ENCODE results near the gene SLC9A5. TPM values are rescaled to one million over a fixed set of nuclear protein-coding genes. Genes with fewer than 3 reads are reported as not detected.

SLC9A5 gene
- total and polyA plus RNA-seq, 4 donors: 0.05 to 0.25 (median 0.09) TPM; not detected in 1

DNA sequence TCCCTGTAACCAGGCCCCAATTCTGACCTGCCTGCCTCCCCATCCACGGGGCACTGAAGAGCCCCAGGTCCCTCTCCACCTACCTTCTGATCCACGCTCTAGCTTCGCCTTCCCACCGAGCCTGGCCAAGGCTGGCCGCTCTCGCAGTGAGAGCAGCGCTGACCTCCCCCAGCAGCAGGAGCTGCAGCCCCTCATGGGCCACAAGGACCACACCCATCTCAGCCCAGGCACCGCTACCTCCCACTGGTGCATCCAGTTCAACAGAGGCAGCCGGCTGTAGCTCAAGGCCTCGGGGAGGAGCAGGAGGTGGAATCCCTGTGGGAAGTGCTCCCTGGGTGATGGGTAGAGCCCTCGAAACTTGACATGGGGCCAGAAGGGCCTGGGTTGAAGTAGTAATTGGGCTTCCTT is 22.2 kb downstream of the SLC9A5 start:
- H3K9me3 ChIP-seq (ENCODE audit: control insufficient read depth in 4 of 4, low read length in 3 of 4): no peaks in the 10 kb centered on the region
- H3K4me3 ChIP-seq (ENCODE audit: low read depth in 1 of 3, low read length in 3 of 3): no peak overlapping the region
- no peaks in the 10 kb centered on the region for H3K4me1 ChIP-seq (ENCODE audit: control insufficient read depth in 4 of 4, insufficient read depth in 4 of 4, low read length in 3 of 4)
- no peaks in the 10 kb centered on the region for H3K27me3 ChIP-seq (ENCODE audit: control insufficient read depth in 4 of 4, insufficient read depth in 4 of 4, low read length in 3 of 4)
- H3K36me3 ChIP-seq (ENCODE audit: control insufficient read depth in 4 of 4, insufficient read depth in 3 of 4, low read depth in 1 of 4, low read length in 3 of 4): no peaks in the 10 kb centered on the region
- 88% methylated on average over 11 of the region's 11 CpGs for WGBS
- no peak for DNase-seq (ENCODE audit: low spot score)
- no peak overlapping the region for H3K9ac ChIP-seq (ENCODE audit: low read depth in 1 of 2, low read length in 2 of 2)
- TF ChIP-seq GABPA (IDR thresholded peaks at IDR 0.05 in 1 of 2, conservative IDR thresholded peaks at IDR 0.05 in 1 of 2): no peak
- no peak overlapping the region for H3K27ac ChIP-seq (ENCODE audit: low read depth in 1 of 2, low read length in 2 of 2)

DNA sequence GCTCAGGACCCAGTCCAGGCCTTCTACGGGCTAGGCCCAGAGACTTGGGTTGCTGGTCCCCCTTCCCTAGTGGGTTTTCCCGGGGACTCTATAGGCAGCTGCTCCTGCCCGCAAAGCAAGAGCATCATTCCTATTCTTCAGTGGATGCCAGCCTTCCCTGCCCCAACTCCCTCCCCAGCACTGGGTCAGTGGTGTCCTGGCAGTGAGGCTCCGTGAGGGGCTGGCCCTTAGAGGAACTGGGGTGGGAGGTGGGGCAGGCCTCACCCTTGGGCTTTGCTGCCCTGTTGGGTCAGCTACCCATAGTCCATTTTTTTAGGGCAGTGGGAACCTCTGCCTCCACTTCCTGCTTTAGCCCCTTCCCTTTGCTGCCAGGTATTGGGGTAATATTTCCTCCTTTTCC is 22.7 kb downstream of the SLC9A5 start:
- WGBS: 95% methylated on average over 4 of the region's 4 CpGs
- H3K27me3 ChIP-seq (ENCODE audit: control insufficient read depth in 4 of 4, insufficient read depth in 4 of 4, low read length in 3 of 4): no peaks in the 10 kb centered on the region
- H3K9me3 ChIP-seq (ENCODE audit: control insufficient read depth in 4 of 4, low read length in 3 of 4): no peaks in the 10 kb centered on the region
- H3K4me1 ChIP-seq (ENCODE audit: control insufficient read depth in 4 of 4, insufficient read depth in 4 of 4, low read length in 3 of 4): no peaks in the 10 kb centered on the region
- no peak overlapping the region for H3K27ac ChIP-seq (ENCODE audit: low read depth in 1 of 2, low read length in 2 of 2)
- DNase-seq (ENCODE audit: low spot score): no peak
- H3K4me3 ChIP-seq (ENCODE audit: low read depth in 1 of 3, low read length in 3 of 3): no peak overlapping the region
- TF ChIP-seq, protein P1, sequence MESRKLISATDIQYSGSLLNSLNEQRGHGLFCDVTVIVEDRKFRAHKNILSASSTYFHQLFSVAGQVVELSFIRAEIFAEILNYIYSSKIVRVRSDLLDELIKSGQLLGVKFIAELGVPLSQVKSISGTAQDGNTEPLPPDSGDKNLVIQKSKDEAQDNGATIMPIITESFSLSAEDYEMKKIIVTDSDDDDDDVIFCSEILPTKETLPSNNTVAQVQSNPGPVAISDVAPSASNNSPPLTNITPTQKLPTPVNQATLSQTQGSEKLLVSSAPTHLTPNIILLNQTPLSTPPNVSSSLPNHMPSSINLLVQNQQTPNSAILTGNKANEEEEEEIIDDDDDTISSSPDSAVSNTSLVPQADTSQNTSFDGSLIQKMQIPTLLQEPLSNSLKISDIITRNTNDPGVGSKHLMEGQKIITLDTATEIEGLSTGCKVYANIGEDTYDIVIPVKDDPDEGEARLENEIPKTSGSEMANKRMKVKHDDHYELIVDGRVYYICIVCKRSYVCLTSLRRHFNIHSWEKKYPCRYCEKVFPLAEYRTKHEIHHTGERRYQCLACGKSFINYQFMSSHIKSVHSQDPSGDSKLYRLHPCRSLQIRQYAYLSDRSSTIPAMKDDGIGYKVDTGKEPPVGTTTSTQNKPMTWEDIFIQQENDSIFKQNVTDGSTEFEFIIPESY (IDR thresholded peaks at IDR 0.05): no peak
- TF ChIP-seq FOXA1 (IDR thresholded peaks at IDR 0.05) (no peak), EGR1 (IDR thresholded peaks at IDR 0.05; ENCODE audit: low read depth in 2 of 2) (no peak)
- no peak overlapping the region for H3K9ac ChIP-seq (ENCODE audit: low read depth in 1 of 2, low read length in 2 of 2)
- no peaks in the 10 kb centered on the region for H3K36me3 ChIP-seq (ENCODE audit: control insufficient read depth in 4 of 4, insufficient read depth in 3 of 4, low read depth in 1 of 4, low read length in 3 of 4)

DNA sequence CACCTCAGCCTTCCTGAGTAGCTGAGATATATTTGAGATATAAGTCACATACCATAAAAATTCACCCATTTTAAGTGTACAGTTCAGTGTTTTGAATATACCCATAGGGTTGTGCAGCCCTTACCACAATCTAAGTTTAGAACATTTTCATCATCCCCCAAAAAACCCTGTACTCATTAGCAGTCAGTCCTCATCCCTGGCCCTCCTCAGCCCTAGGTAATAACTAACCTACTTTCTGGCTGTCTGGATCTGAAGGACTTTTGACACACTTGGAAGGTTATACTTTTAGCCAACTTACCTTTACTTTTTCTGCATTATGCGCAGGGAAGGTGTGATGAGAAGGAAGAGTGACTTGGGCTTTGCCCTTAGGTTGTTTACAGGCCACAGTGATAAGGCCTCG is 26.5 kb downstream of the SLC9A5 start:
- no peak for TF ChIP-seq EGR1 (IDR thresholded peaks at IDR 0.05; ENCODE audit: low read depth in 2 of 2)
- no peak for TF ChIP-seq YY1 (IDR thresholded peaks at IDR 0.05)
- TF ChIP-seq, protein P2, sequence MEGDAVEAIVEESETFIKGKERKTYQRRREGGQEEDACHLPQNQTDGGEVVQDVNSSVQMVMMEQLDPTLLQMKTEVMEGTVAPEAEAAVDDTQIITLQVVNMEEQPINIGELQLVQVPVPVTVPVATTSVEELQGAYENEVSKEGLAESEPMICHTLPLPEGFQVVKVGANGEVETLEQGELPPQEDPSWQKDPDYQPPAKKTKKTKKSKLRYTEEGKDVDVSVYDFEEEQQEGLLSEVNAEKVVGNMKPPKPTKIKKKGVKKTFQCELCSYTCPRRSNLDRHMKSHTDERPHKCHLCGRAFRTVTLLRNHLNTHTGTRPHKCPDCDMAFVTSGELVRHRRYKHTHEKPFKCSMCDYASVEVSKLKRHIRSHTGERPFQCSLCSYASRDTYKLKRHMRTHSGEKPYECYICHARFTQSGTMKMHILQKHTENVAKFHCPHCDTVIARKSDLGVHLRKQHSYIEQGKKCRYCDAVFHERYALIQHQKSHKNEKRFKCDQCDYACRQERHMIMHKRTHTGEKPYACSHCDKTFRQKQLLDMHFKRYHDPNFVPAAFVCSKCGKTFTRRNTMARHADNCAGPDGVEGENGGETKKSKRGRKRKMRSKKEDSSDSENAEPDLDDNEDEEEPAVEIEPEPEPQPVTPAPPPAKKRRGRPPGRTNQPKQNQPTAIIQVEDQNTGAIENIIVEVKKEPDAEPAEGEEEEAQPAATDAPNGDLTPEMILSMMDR (IDR thresholded peaks at IDR 0.05; ENCODE audit: low read depth, low read length, missing input control): no peak
- TF ChIP-seq, protein P3, sequence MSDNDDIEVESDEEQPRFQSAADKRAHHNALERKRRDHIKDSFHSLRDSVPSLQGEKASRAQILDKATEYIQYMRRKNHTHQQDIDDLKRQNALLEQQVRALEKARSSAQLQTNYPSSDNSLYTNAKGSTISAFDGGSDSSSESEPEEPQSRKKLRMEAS (IDR thresholded peaks at IDR 0.05): no peak
- 77% methylated on average over 2 of the region's 2 CpGs for WGBS
- Histone ChIP-seq H3K27ac (ENCODE audit: low read depth in 1 of 2, low read length in 2 of 2) (no peak overlapping the region), H3K9ac (ENCODE audit: low read depth in 1 of 2, low read length in 2 of 2) (no peak overlapping the region), H3K4me1 (ENCODE audit: control insufficient read depth in 4 of 4, insufficient read depth in 4 of 4, low read length in 3 of 4) (no peaks in the 10 kb centered on the region), H3K36me3 (ENCODE audit: control insufficient read depth in 4 of 4, insufficient read depth in 3 of 4, low read depth in 1 of 4, low read length in 3 of 4) (no peaks in the 10 kb centered on the region), H3K4me3 (ENCODE audit: low read depth in 1 of 3, low read length in 3 of 3) (no peak overlapping the region), H3K9me3 (ENCODE audit: control insufficient read depth in 4 of 4, low read length in 3 of 4) (no peaks in the 10 kb centered on the region), H3K27me3 (ENCODE audit: control insufficient read depth in 4 of 4, insufficient read depth in 4 of 4, low read length in 3 of 4) (no peaks in the 10 kb centered on the region)
- no peak for DNase-seq (ENCODE audit: low spot score)

DNA sequence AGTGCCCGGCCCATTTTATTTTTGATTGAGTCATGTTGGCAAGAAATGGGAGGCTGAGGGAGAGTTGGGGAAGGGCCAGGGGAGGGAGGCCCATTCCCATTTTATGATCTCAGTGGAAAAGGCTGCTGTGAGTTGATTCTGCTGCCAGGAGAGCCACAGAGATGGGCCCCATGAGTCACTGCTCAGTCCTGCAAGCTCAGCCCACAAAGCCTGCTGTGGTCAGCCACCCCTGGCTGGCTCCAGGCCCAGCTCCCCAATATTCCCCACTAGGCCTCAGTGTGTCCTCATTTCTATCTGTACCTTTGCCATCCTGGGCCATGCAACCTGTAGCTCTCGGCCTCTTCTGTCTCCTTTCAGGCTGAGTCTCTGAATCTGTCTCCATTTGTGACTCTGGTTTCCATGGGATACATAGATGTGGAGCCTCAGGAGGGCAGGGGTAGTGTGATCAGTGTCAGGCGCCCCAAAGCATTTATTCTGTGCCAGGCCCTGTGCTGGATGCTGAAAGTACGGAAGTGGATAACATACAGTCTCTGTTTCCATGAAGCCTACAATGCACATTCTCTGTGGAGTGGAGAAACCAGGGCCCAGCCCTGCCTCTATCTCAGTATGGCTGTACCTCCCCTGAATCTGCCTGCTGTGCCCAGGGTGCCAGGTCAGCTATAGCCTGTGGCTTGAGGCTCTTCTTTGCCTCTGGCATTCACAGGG is 28.7 kb downstream of the SLC9A5 start:
- no peak for DNase-seq (ENCODE audit: low spot score)
- Histone ChIP-seq H3K27me3 (ENCODE audit: control insufficient read depth in 4 of 4, insufficient read depth in 4 of 4, low read length in 3 of 4) (no peaks in the 10 kb centered on the region), H3K36me3 (ENCODE audit: control insufficient read depth in 4 of 4, insufficient read depth in 3 of 4, low read depth in 1 of 4, low read length in 3 of 4) (no peaks in the 10 kb centered on the region), H3K4me1 (ENCODE audit: control insufficient read depth in 4 of 4, insufficient read depth in 4 of 4, low read length in 3 of 4) (no peaks in the 10 kb centered on the region), H3K4me3 (ENCODE audit: low read depth in 1 of 3, low read length in 3 of 3) (no peak overlapping the region), H3K9me3 (ENCODE audit: control insufficient read depth in 4 of 4, low read length in 3 of 4) (no peaks in the 10 kb centered on the region), H3K27ac (ENCODE audit: low read depth in 1 of 2, low read length in 2 of 2) (no peak overlapping the region), H3K9ac (ENCODE audit: low read depth in 1 of 2, low read length in 2 of 2) (no peak overlapping the region)
- WGBS: 96% methylated on average over 4 of the region's 4 CpGs
- TF ChIP-seq JUND (IDR thresholded peaks at IDR 0.05) (no peak), HNF4A (conservative IDR thresholded peaks at IDR 0.05) (no peak), FOXA1 (IDR thresholded peaks at IDR 0.05) (no peak), SP1 (IDR thresholded peaks at IDR 0.05) (no peak)
- TF ChIP-seq, protein P2 (IDR thresholded peaks at IDR 0.05; ENCODE audit: low read depth, low read length, missing input control): no peak
- TF ChIP-seq, protein P3 (IDR thresholded peaks at IDR 0.05): no peak
- TF ChIP-seq, protein P4, sequence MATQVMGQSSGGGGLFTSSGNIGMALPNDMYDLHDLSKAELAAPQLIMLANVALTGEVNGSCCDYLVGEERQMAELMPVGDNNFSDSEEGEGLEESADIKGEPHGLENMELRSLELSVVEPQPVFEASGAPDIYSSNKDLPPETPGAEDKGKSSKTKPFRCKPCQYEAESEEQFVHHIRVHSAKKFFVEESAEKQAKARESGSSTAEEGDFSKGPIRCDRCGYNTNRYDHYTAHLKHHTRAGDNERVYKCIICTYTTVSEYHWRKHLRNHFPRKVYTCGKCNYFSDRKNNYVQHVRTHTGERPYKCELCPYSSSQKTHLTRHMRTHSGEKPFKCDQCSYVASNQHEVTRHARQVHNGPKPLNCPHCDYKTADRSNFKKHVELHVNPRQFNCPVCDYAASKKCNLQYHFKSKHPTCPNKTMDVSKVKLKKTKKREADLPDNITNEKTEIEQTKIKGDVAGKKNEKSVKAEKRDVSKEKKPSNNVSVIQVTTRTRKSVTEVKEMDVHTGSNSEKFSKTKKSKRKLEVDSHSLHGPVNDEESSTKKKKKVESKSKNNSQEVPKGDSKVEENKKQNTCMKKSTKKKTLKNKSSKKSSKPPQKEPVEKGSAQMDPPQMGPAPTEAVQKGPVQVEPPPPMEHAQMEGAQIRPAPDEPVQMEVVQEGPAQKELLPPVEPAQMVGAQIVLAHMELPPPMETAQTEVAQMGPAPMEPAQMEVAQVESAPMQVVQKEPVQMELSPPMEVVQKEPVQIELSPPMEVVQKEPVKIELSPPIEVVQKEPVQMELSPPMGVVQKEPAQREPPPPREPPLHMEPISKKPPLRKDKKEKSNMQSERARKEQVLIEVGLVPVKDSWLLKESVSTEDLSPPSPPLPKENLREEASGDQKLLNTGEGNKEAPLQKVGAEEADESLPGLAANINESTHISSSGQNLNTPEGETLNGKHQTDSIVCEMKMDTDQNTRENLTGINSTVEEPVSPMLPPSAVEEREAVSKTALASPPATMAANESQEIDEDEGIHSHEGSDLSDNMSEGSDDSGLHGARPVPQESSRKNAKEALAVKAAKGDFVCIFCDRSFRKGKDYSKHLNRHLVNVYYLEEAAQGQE (IDR thresholded peaks at IDR 0.05): no peak
